Endometrium (tissue), 2 donors: Measurements from ENCODE around the gene HSPA4L.

Experiments
- FAIRE-seq: peaks from 2 replicates; lab custom pipeline; 2012; peaks lifted over from hg19 to GRCh38; lab: Jason Lieb, UNC
- donor health status: control.
- donor health status: control.

HSPA4L gene

GRCh38 chr4:127870281-127870680 is 88.2 kb downstream of the HSPA4L start:
- no peak for FAIRE-seq

GRCh38 chr4:127870688-127871087 is 88.6 kb downstream of the HSPA4L start:
- no peak for FAIRE-seq

GRCh38 chr4:127875791-127876190 is 93.7 kb downstream of the HSPA4L start:
- no peak for FAIRE-seq

GRCh38 chr4:127880763-127881562 is 98.8 kb downstream of the HSPA4L start, which contains the start of gene PLK4:
TSS of gene PLK4 (plus strand) at chr4:127880893. CDS start at chr4:127881135, 242 bp downstream.
- peak; percentile 82 for FAIRE-seq

GRCh38 chr4:127881563-127881864 is 99.4 kb downstream of the HSPA4L start:
- no peak for FAIRE-seq

- FAIRE-seq, result no peak
Measured at GRCh38 chr4:127888559-127888958, 106.4 kb downstream of the HSPA4L start.

GRCh38 chr4:127889903-127890302 is 107.8 kb downstream of the HSPA4L start:
- no peak for FAIRE-seq
